ACHN (cell line): ENCODE results near the gene PPFIA1.
"Not testable (repeated sequence)": the region's sequence is repeated elsewhere in the genome, so short reads cannot be mapped to it uniquely, and the experiment has no call there.

Experiments
- DNase-seq: peaks from one replicate; pipeline ENCODE4 v3.0.0-alpha.2; 2015
- in situ Hi-C: cut with HindIII; loops from 2 replicates; pipeline ENCODE4 v1.10.0; 2017; ENCODE audit warnings: low sequenced_read_pairs, low pct_ligation_motif_present, low pct_unique_long_range_greater_than_20kb

PPFIA1 gene

GRCh38 chr11:70398834-70399680, 128.6 kb downstream of the PPFIA1 start:
- no peak for DNase-seq
- in situ Hi-C loops: no loop called here

- DNase-seq: peak; percentile 94
Observed at GRCh38 chr11:70399681-70400112, 129.2 kb downstream of the PPFIA1 start.

GRCh38 chr11:70400643-70401042, 130.2 kb downstream of the PPFIA1 start:
- DNase-seq: no peak
- in situ Hi-C loops: no loop called here

More at GRCh38 chr11:70399681-70400112, 129.2 kb downstream of the PPFIA1 start:
- in situ Hi-C loops: no loop called here

- DNase-seq: no peak
- in situ Hi-C loops: no loop called here
Observed at GRCh38 chr11:70402016-70402415, 131.5 kb downstream of the PPFIA1 start.

- in situ Hi-C loops: no loop called here
- no peak for DNase-seq
Observed at GRCh38 chr11:70402685-70403084, 132.2 kb downstream of the PPFIA1 start.

- in situ Hi-C loops: no loop called here
- no peak for DNase-seq
Observed at GRCh38 chr11:70404244-70404643, 133.8 kb downstream of the PPFIA1 start.

GRCh38 chr11:70405679-70406395, 135.3 kb downstream of the PPFIA1 start:
- DNase-seq: no peak
- in situ Hi-C loops: no loop called here

GRCh38 chr11:70407121-70407520, 136.6 kb downstream of the PPFIA1 start:
- in situ Hi-C loops: no loop called here
- no peak for DNase-seq

- no peak for DNase-seq
- in situ Hi-C loops: no loop called here
Observed at GRCh38 chr11:70407814-70408213, 137.3 kb downstream of the PPFIA1 start.

GRCh38 chr11:70408326-70408725, 137.8 kb downstream of the PPFIA1 start:
- in situ Hi-C loops: not testable (repeated sequence)

GRCh38 chr11:70409437-70409836, 138.9 kb downstream of the PPFIA1 start:
- no peak for DNase-seq
- in situ Hi-C loops: no loop called here

More at GRCh38 chr11:70408326-70408725, 137.8 kb downstream of the PPFIA1 start:
- DNase-seq: not testable (repeated sequence)

GRCh38 chr11:70409871-70410270, 139.4 kb downstream of the PPFIA1 start:
- DNase-seq: no peak
- in situ Hi-C loops: no loop called here

GRCh38 chr11:70410276-70411205, 140.1 kb downstream of the PPFIA1 start:
- no peak for DNase-seq
- in situ Hi-C loops: no loop called here

GRCh38 chr11:70411713-70412452, 141.4 kb downstream of the PPFIA1 start:
- no peak for DNase-seq
- in situ Hi-C loops: no loop called here

- in situ Hi-C loops: no loop called here
- DNase-seq: no peak
Observed at GRCh38 chr11:70413151-70413550, 142.7 kb downstream of the PPFIA1 start.

GRCh38 chr11:70414341-70415100, 144.0 kb downstream of the PPFIA1 start:
- in situ Hi-C loops: no loop called here
- no peak for DNase-seq

GRCh38 chr11:70415191-70415590, 144.7 kb downstream of the PPFIA1 start:
- no peak for DNase-seq
- in situ Hi-C loops: no loop called here
